Keratinocyte (primary cell): Measurements from ENCODE around the gene FBXW9. TPM values are rescaled to one million over a fixed set of nuclear protein-coding genes. Genes with fewer than 3 reads are reported as not detected.

Source experiments
- DNase-seq: peaks from one replicate; pipeline ENCODE4 v3.0.0-alpha.2; 2011; ENCODE audit warnings: low read depth, missing footprints, low spot score
- FAIRE-seq: peaks from 2 replicates; lab custom pipeline; 2011; peaks lifted over from hg19 to GRCh38; lab: Jason Lieb, UNC
- H2AFZ ChIP-seq: 2 replicates; pipeline ENCODE4 v1.6.0; 2012; ENCODE audit warnings: low read length, control low read depth, inconsistent platforms; ENCODE audit not compliant: control insufficient read depth
- H3K27ac ChIP-seq: 2 replicates; pipeline ENCODE4 v1.5.1; 2011; ENCODE audit warnings: low read length; ENCODE audit not compliant: control insufficient read depth, insufficient read depth
- H3K27me3 ChIP-seq: 3 replicates; pipeline ENCODE4 v1.6.0; 2011; ENCODE audit warnings: low read length; ENCODE audit not compliant: control insufficient read depth, insufficient read depth; ENCODE audit errors: extremely low read depth
- H3K36me3 ChIP-seq, 2 experiments: 2 replicates in 1 of 2; 3 replicates in 1 of 2; pipeline ENCODE4 v1.5.1; 2011; ENCODE audit warnings: low read length in 2 of 2, mild to moderate bottlenecking in 1 of 2; ENCODE audit not compliant: control insufficient read depth in 2 of 2, insufficient read depth in 2 of 2; ENCODE audit errors: extremely low read depth in 1 of 2
- H3K4me1 ChIP-seq: 3 replicates; pipeline ENCODE4 v1.5.1; 2011; ENCODE audit warnings: low read length; ENCODE audit not compliant: control insufficient read depth, insufficient read depth; ENCODE audit errors: extremely low read depth
- H3K4me2 ChIP-seq: 3 replicates; pipeline ENCODE4 v1.6.0; 2011; ENCODE audit warnings: low read depth, low read length; ENCODE audit not compliant: control insufficient read depth, insufficient read depth; ENCODE audit errors: extremely low read depth
- H3K4me3 ChIP-seq, 3 experiments: fragments of 200-600 bp in 1 of 3; sonication (generic) in 1 of 3; 2 replicates in 2 of 3; 3 replicates in 1 of 3; pipeline ENCODE4 v1.5.1; 2011 to 2016; ENCODE audit warnings: low read length in 3 of 3, mild to moderate bottlenecking in 3 of 3, control low read depth in 2 of 3, inconsistent platforms in 1 of 3, low read depth in 1 of 3, mixed read lengths in 1 of 3, mixed run types in 1 of 3, moderate library complexity in 1 of 3; ENCODE audit not compliant: control insufficient read depth in 2 of 3, insufficient read depth in 2 of 3; ENCODE audit errors: extremely low read depth in 1 of 3
- H3K79me2 ChIP-seq: 2 replicates; pipeline ENCODE4 v1.6.0; 2012; ENCODE audit warnings: low read length; ENCODE audit not compliant: control insufficient read depth, insufficient read depth
- H3K9ac ChIP-seq: 3 replicates; pipeline ENCODE4 v1.6.0; 2011; ENCODE audit warnings: low read length; ENCODE audit not compliant: control insufficient read depth, insufficient read depth; ENCODE audit errors: extremely low read depth
- H3K9me1 ChIP-seq: 3 replicates; pipeline ENCODE4 v1.6.0; 2011; ENCODE audit warnings: low read length; ENCODE audit not compliant: control insufficient read depth, insufficient read depth; ENCODE audit errors: extremely low read depth
- H3K9me3 ChIP-seq: 2 replicates; pipeline ENCODE4 v1.5.1; 2012; ENCODE audit warnings: low read depth, low read length; ENCODE audit not compliant: control insufficient read depth
- H4K20me1 ChIP-seq: 3 replicates; pipeline ENCODE4 v1.6.0; 2011; ENCODE audit warnings: low read length; ENCODE audit not compliant: control insufficient read depth, insufficient read depth; ENCODE audit errors: extremely low read depth
- CTCF ChIP-seq, 3 experiments: IDR thresholded peaks in 1 of 3; conservative IDR thresholded peaks in 1 of 3; optimal IDR thresholded peaks in 1 of 3; 2 replicates in 2 of 3; 3 replicates in 1 of 3; pipeline versions ENCODE3 to v1.5.1; 2011; ENCODE audit warnings: low read length in 3 of 3, mild to moderate bottlenecking in 3 of 3, moderate library complexity in 2 of 3, control low read depth in 1 of 3, inconsistent platforms in 1 of 3; ENCODE audit not compliant: insufficient read depth in 2 of 3; ENCODE audit errors: extremely low read depth in 1 of 3
- EZH2 ChIP-seq: IDR thresholded peaks from one replicate; pipeline ENCODE4 v1.6.1; 2012; ENCODE audit warnings: inconsistent platforms, mild to moderate bottlenecking, low read length, moderate library complexity
- dilution Hi-C: fragments of 300-500 bp; cut with MboI; formaldehyde crosslinking; loops from one replicate; pipeline ENCODE4 v1.7.0; 2020; ENCODE audit warnings: low sequenced_read_pairs; ENCODE audit not compliant: extremely low pct_ligation_motif_present
- polyA plus RNA-seq, 5 experiments: library from polyadenylated mRNA; depleted of rRNA in 3 of 5; stranded (reverse) in 3 of 5; stranded (forward) in 1 of 5; unstranded in 1 of 5; fragments of >200 nt; gene quantifications; 1 replicate in 1 of 5; 2 replicates in 3 of 5; 3 replicates in 1 of 5; pipeline versions ENCODE4 v1.2.1 to v1.2.3, GENCODE V29; 2011 to 2012; ENCODE audit warnings: missing spikeins in 2 of 5, low read depth in 1 of 5, low replicate concordance in 1 of 5

Gene FBXW9
- polyA plus RNA-seq, 1 donor (not counting 4 experiments of a cell fraction or from before 2014, with no cell fraction given), result 5.6 TPM

DNA sequence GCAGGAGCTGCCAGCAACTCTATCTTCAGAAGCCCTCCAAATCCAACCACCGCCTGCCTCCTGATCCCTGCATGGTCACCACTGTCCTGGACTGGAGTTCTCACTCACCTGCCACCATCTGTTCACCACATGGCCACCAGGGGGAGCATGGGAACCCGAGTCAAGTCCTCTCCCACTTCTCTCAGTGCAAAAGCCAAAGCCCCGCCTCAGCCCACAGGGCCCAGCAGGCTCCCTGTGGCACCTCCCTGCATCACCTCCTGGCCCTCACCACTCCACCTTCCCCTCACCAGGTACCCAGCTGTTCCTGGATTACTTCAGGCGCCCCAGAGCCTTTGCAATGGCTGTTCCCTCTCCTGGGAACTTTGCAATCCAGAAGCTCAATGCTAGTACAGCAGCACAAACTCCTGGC, 20.0 kb downstream of the FBXW9 start:
- Histone ChIP-seq H2AFZ (no peak overlapping the region), H3K9me1 (no peaks in the 10 kb centered on the region), H3K4me3 (no peak overlapping the region), H4K20me1 (peaks cover 4% of the 10 kb centered on the region), H3K4me1 (no peaks in the 10 kb centered on the region), H3K9ac (no peak overlapping the region), H3K4me2 (no peak overlapping the region), H3K36me3 (peaks cover 19 to 31% of the 10 kb centered on the region in 2 experiments), H3K27ac (no peak overlapping the region), H3K27me3 (no peaks in the 10 kb centered on the region), H3K79me2 (peaks cover 12% of the 10 kb centered on the region), H3K9me3 (no peaks in the 10 kb centered on the region)
- DNase-seq, result peak; percentile 57
- FAIRE-seq, result no peak
- TF ChIP-seq EZH2 (no peak), CTCF (optimal IDR thresholded peaks at IDR 0.05 in 1 of 3, IDR thresholded peaks at IDR 0.05 in 1 of 3, conservative IDR thresholded peaks at IDR 0.05 in 1 of 3; ENCODE audit: extremely low read depth in 1 of 3, insufficient read depth in 2 of 3, low read length in 3 of 3) (peak; percentile 91 to 95 (median 93))
- dilution Hi-C loops, result no loop called here

DNA sequence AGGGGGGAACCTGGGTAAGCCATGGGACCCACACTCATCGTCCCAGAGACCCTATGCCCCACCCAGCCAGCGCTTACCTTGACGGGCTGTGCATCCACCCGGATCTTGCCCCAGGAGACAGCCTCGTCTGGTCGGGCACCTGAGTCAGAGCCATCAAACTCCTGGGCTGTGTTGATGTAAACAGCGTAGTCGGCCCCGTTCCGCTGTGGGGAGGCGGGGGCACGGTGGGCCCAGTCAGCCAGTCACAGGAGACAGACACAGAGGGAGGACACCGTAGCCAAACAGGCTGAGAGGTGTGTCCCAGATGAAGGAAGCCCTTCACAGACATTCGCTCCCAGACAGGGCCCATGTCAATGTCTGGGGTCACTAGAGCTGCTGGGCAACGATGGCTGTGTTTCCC, 20.5 kb downstream of the FBXW9 start:
- H2AFZ ChIP-seq, result no peak overlapping the region
- no peak overlapping the region for H3K4me3 ChIP-seq
- peaks cover 19 to 31% of the 10 kb centered on the region in 2 experiments for H3K36me3 ChIP-seq
- H3K9me3 ChIP-seq, result no peaks in the 10 kb centered on the region
- H3K27me3 ChIP-seq, result no peaks in the 10 kb centered on the region
- FAIRE-seq (no peak), DNase-seq (no peak)
- no peak overlapping the region for H3K27ac ChIP-seq
- H4K20me1 ChIP-seq, result peaks cover 4% of the 10 kb centered on the region
- H3K9ac ChIP-seq, result no peak overlapping the region
- H3K4me1 ChIP-seq, result no peaks in the 10 kb centered on the region
- no peaks in the 10 kb centered on the region for H3K9me1 ChIP-seq
- peaks cover 12% of the 10 kb centered on the region for H3K79me2 ChIP-seq
- no peak overlapping the region for H3K4me2 ChIP-seq
- dilution Hi-C loops, result no loop called here
- no peak for TF ChIP-seq CTCF (optimal IDR thresholded peaks at IDR 0.05 in 1 of 3, IDR thresholded peaks at IDR 0.05 in 1 of 3, conservative IDR thresholded peaks at IDR 0.05 in 1 of 3; ENCODE audit: extremely low read depth in 1 of 3, insufficient read depth in 2 of 3, low read length in 3 of 3)
